Suprapubic skin (tissue), 4 donors: ENCODE results near the gene GMDS. TPM values are rescaled to one million over a fixed set of nuclear protein-coding genes. Genes with fewer than 3 reads are reported as not detected.

ENCODE experiments used
- DNase-seq, 2 donors: peaks; one replicate each; pipeline ENCODE4 v3.0.0-alpha.2; 2019; ENCODE audit warnings: low spot score in 2 of 2
- H3K27ac ChIP-seq: fragments of 200-600 bp; sonication (generic); one replicate; pipeline ENCODE4 v1.5.1; 2019
- H3K27me3 ChIP-seq: fragments of 200-600 bp; sonication (generic); one replicate; pipeline ENCODE4 v1.5.1; 2019
- H3K36me3 ChIP-seq: fragments of 200-600 bp; sonication (generic); one replicate; pipeline ENCODE4 v1.5.1; 2019
- H3K4me1 ChIP-seq: fragments of 200-600 bp; sonication (generic); one replicate; pipeline ENCODE4 v1.5.1; 2019
- H3K4me3 ChIP-seq: fragments of 200-600 bp; sonication (generic); one replicate; pipeline ENCODE4 v1.5.1; 2019; ENCODE audit warnings: mild to moderate bottlenecking
- H3K9me3 ChIP-seq: fragments of 200-600 bp; sonication (generic); one replicate; pipeline ENCODE4 v1.5.1; 2019
- CTCF ChIP-seq, 2 donors: fragments of 200-600 bp in 1 of 2; fragments of 450-650 bp in 1 of 2; sonication (generic) in 1 of 2; IDR thresholded peaks; one replicate each; pipeline ENCODE4 v1.5.1; 2016 to 2019; ENCODE audit warnings: antibody characterized with exemption in 2 of 2, mild to moderate bottlenecking in 1 of 2, moderate library complexity in 1 of 2
- EP300 ChIP-seq: sonication (generic); formaldehyde crosslinking; IDR thresholded peaks from one replicate; pipeline ENCODE4 v1.6.1; 2017; ENCODE audit warnings: antibody characterized with exemption
- POLR2A ChIP-seq, 2 donors: fragments of 450-650 bp; IDR thresholded peaks; one replicate each; pipeline ENCODE4 v1.6.1; 2017; ENCODE audit warnings: antibody characterized with exemption in 2 of 2, mild to moderate bottlenecking in 2 of 2, moderate library complexity in 2 of 2
- POLR2AphosphoS5 ChIP-seq, 3 donors: sonication (generic); formaldehyde crosslinking; IDR thresholded peaks; one replicate each; pipeline ENCODE4 v1.6.1; 2017; ENCODE audit warnings: antibody characterized with exemption in 3 of 3
- WGBS: methylation state at CpG from one replicate; pipeline ENCODE4 v1.1.5; 2018; 5-methylcytosine and 5-hydroxymethylcytosine counted together
- total RNA-seq, 4 donors: library from RNA; depleted of rRNA; stranded (reverse); fragments of >200 nt; gene quantifications; one replicate each; pipeline ENCODE4 v1.1.0, GENCODE V29; 2016

The GMDS gene
- total RNA-seq, 4 donors from 2014 or later = 11.7 to 19.3 (median 13.2) TPM

- no peak overlapping the region for H3K4me3 ChIP-seq
- no peak for TF ChIP-seq POLR2AphosphoS5 (IDR thresholded peaks at IDR 0.05)
- TF ChIP-seq EP300 = no peak
- TF ChIP-seq POLR2A (IDR thresholded peaks at IDR 0.05) = no peak
- H3K4me1 ChIP-seq = peaks cover 10% of the 10 kb centered on the region
- WGBS = 71% methylated on average over 1 of the region's 1 CpG
- no peak overlapping the region for H3K27ac ChIP-seq
- H3K9me3 ChIP-seq = no peaks in the 10 kb centered on the region
- no peaks in the 10 kb centered on the region for H3K36me3 ChIP-seq
- DNase-seq = no peak
- no peaks in the 10 kb centered on the region for H3K27me3 ChIP-seq
Measured at GRCh38 chr6:1820714-1821113, 424.7 kb downstream of the GMDS start.

- WGBS = 66% methylated on average over 1 of the region's 1 CpG
- TF ChIP-seq POLR2A (IDR thresholded peaks at IDR 0.05) = no peak
- TF ChIP-seq POLR2AphosphoS5 (IDR thresholded peaks at IDR 0.05) = no peak
- no peak for TF ChIP-seq CTCF (IDR thresholded peaks at IDR 0.05)
- TF ChIP-seq EP300 = no peak
- DNase-seq = no peak
- no peak overlapping the region for H3K4me3 ChIP-seq
- no peaks in the 10 kb centered on the region for H3K27me3 ChIP-seq
- no peaks in the 10 kb centered on the region for H3K9me3 ChIP-seq
- H3K27ac ChIP-seq = no peak overlapping the region
- peaks cover 10% of the 10 kb centered on the region for H3K4me1 ChIP-seq
- no peaks in the 10 kb centered on the region for H3K36me3 ChIP-seq
Measured at GRCh38 chr6:1820165-1820564, 425.2 kb downstream of the GMDS start.

- DNase-seq = no peak
- TF ChIP-seq EP300 (no peak), POLR2A (IDR thresholded peaks at IDR 0.05) (no peak), CTCF (IDR thresholded peaks at IDR 0.05) (no peak), POLR2AphosphoS5 (IDR thresholded peaks at IDR 0.05) (no peak)
- WGBS = 69% methylated on average over 3 of the region's 3 CpGs
Measured at GRCh38 chr6:1819007-1819406, 426.4 kb downstream of the GMDS start.

GRCh38 chr6:1817033-1817761, 428.2 kb downstream of the GMDS start:
- Histone ChIP-seq H3K27me3 (no peaks in the 10 kb centered on the region), H3K9me3 (no peaks in the 10 kb centered on the region), H3K36me3 (no peaks in the 10 kb centered on the region), H3K4me3 (no peak overlapping the region), H3K4me1 (peaks cover 10% of the 10 kb centered on the region), H3K27ac (no peak overlapping the region)
- 65% methylated on average over 4 of the region's 4 CpGs for WGBS
- TF ChIP-seq EP300 = no peak
- TF ChIP-seq POLR2AphosphoS5 (IDR thresholded peaks at IDR 0.05) = no peak
- no peak for TF ChIP-seq POLR2A (IDR thresholded peaks at IDR 0.05)
- no peak for TF ChIP-seq CTCF (IDR thresholded peaks at IDR 0.05)
- DNase-seq = no peak

More at GRCh38 chr6:1819007-1819406, 426.4 kb downstream of the GMDS start:
- Histone ChIP-seq H3K4me3 (no peak overlapping the region), H3K27ac (no peak overlapping the region), H3K9me3 (no peaks in the 10 kb centered on the region), H3K27me3 (no peaks in the 10 kb centered on the region), H3K4me1 (peaks cover 10% of the 10 kb centered on the region), H3K36me3 (no peaks in the 10 kb centered on the region)

GRCh38 chr6:1815827-1816452, 429.5 kb downstream of the GMDS start:
- peaks cover 3% of the 10 kb centered on the region for H3K4me1 ChIP-seq
- H3K36me3 ChIP-seq = no peaks in the 10 kb centered on the region
- 87% methylated on average over 8 of the region's 8 CpGs for WGBS
- TF ChIP-seq CTCF (IDR thresholded peaks at IDR 0.05) (no peak), POLR2A (IDR thresholded peaks at IDR 0.05) (no peak), EP300 (no peak), POLR2AphosphoS5 (IDR thresholded peaks at IDR 0.05) (no peak)
- H3K27me3 ChIP-seq = no peaks in the 10 kb centered on the region
- no peak overlapping the region for H3K27ac ChIP-seq
- no peak for DNase-seq
- H3K4me3 ChIP-seq = no peak overlapping the region
- H3K9me3 ChIP-seq = no peaks in the 10 kb centered on the region
